Neural progenitor cell (in vitro differentiated cells): ENCODE data around the gene KDELR1. TPM values are rescaled to one million over a fixed set of nuclear protein-coding genes. Genes with fewer than 3 reads are reported as not detected.

Source experiments
- DNase-seq: peaks from one replicate; pipeline ENCODE4 v3.0.0-alpha.2; 2016; ENCODE audit warnings: low spot score
- H2AFZ ChIP-seq: fragments of 200-600 bp; sonication (generic); replicated peaks from 2 replicates; pipeline ENCODE4 v1.6.1; 2016; ENCODE audit warnings: antibody characterized with exemption
- H3F3A ChIP-seq: fragments of 200-600 bp; sonication (generic); 2 replicates; pipeline ENCODE4 v1.6.1; 2016; ENCODE audit warnings: antibody characterized with exemption, low read depth
- H3K27ac ChIP-seq: fragments of 200-600 bp; sonication (generic); 2 replicates; pipeline ENCODE4 v1.5.1; 2016; ENCODE audit warnings: mild to moderate bottlenecking
- H3K27me3 ChIP-seq: fragments of 200-600 bp; sonication (generic); 2 replicates; pipeline ENCODE4 v1.6.1; 2016; ENCODE audit warnings: mild to moderate bottlenecking, moderate library complexity
- H3K36me3 ChIP-seq: fragments of 200-600 bp; sonication (generic); 2 replicates; pipeline ENCODE4 v1.5.1; 2016
- H3K4me1 ChIP-seq: fragments of 200-600 bp; sonication (generic); 2 replicates; pipeline ENCODE4 v1.6.1; 2016; ENCODE audit warnings: mixed run types
- H3K4me2 ChIP-seq: fragments of 200-600 bp; sonication (generic); 2 replicates; pipeline ENCODE4 v1.6.1; 2016
- H3K4me3 ChIP-seq: fragments of 200-600 bp; sonication (generic); 2 replicates; pipeline ENCODE4 v1.5.1; 2016
- H3K79me2 ChIP-seq: fragments of 200-600 bp; sonication (generic); 2 replicates; pipeline ENCODE4 v1.6.1; 2016; ENCODE audit warnings: low read depth
- H3K9ac ChIP-seq: fragments of 200-600 bp; sonication (generic); 2 replicates; pipeline ENCODE4 v1.6.1; 2016
- H3K9me3 ChIP-seq: fragments of 200-600 bp; sonication (generic); 2 replicates; pipeline ENCODE4 v1.5.1; 2016; ENCODE audit warnings: low read depth
- H4K20me1 ChIP-seq: fragments of 200-600 bp; sonication (generic); 2 replicates; pipeline ENCODE4 v1.6.1; 2016; ENCODE audit warnings: low read depth
- H3K27ac Mint-ChIP-seq: 3 replicates; pipeline ENCODE4 v1.8.0; 2021; ENCODE audit warnings: mixed read lengths
- H3K27me3 Mint-ChIP-seq: 2 replicates; pipeline ENCODE4 v1.8.0; 2022; ENCODE audit warnings: low read depth, mild to moderate bottlenecking, inconsistent platforms, moderate library complexity, mixed read lengths; ENCODE audit not compliant: insufficient read depth
- H3K36me3 Mint-ChIP-seq: 3 replicates; pipeline ENCODE4 v1.8.0; 2021; ENCODE audit warnings: mixed read lengths
- H3K4me1 Mint-ChIP-seq: 3 replicates; pipeline ENCODE4 v1.8.0; 2021; ENCODE audit warnings: mixed read lengths
- H3K4me3 Mint-ChIP-seq: 3 replicates; pipeline ENCODE4 v1.8.0; 2021; ENCODE audit warnings: mild to moderate bottlenecking, moderate library complexity, mixed read lengths
- H3K9me3 Mint-ChIP-seq: 3 replicates; pipeline ENCODE4 v1.8.0; 2020; ENCODE audit warnings: mixed read lengths
- CTCF ChIP-seq: fragments of 200-600 bp; sonication (generic); IDR thresholded peaks from 2 replicates; pipeline ENCODE4 v1.5.1; 2017; ENCODE audit warnings: antibody characterized with exemption, mild to moderate bottlenecking
- EZH2 ChIP-seq: fragments of 200-600 bp; sonication (generic); IDR thresholded peaks from 2 replicates; pipeline ENCODE4 v1.6.1; 2017; ENCODE audit warnings: antibody characterized with exemption, mild to moderate bottlenecking, moderate library complexity
- EZH2phosphoT487 ChIP-seq: fragments of 200-600 bp; sonication (generic); IDR thresholded peaks from 2 replicates; pipeline ENCODE4 v1.6.1; 2017; ENCODE audit warnings: antibody characterized with exemption
- total RNA-seq: library from RNA; depleted of rRNA; stranded (reverse); fragments of >200 nt; gene quantifications from 2 replicates; pipeline ENCODE4 v1.2.3, GENCODE V29; 2015; ENCODE audit warnings: low replicate concordance

KDELR1 gene
- total RNA-seq, 1 donor from 2014 or later: 106 TPM

GRCh38 chr19:48341515-48342413 is 49.6 kb downstream of the KDELR1 start:
- H3K79me2 ChIP-seq: no peaks in the 10 kb centered on the region
- peaks cover 11% of the 10 kb centered on the region for H3K4me1 Mint-ChIP-seq
- no peaks in the 10 kb centered on the region for H3K9me3 Mint-ChIP-seq

GRCh38 chr19:48340995-48341394 is 50.4 kb downstream of the KDELR1 start:
- TF ChIP-seq EZH2phosphoT487: no peak
- TF ChIP-seq EZH2: no peak
- no peak for TF ChIP-seq CTCF
- H3K79me2 ChIP-seq: no peaks in the 10 kb centered on the region
- Mint-ChIP-seq H3K4me3 (no peak overlapping the region), H3K27ac (no peak overlapping the region), H3K4me1 (peaks cover 11% of the 10 kb centered on the region), H3K36me3 (no peaks in the 10 kb centered on the region), H3K27me3 (peaks cover 17% of the 10 kb centered on the region), H3K9me3 (no peaks in the 10 kb centered on the region)
- H3K9ac ChIP-seq: no peak overlapping the region
- no peak for DNase-seq
- H3K4me1 ChIP-seq: no peaks in the 10 kb centered on the region
- no peaks in the 10 kb centered on the region for H3K9me3 ChIP-seq
- H3K27me3 ChIP-seq: no peaks in the 10 kb centered on the region
- no peak overlapping the region for H3K4me2 ChIP-seq
- no peak overlapping the region for H3K27ac ChIP-seq
- H3F3A ChIP-seq: no peaks in the 10 kb centered on the region
- no peaks in the 10 kb centered on the region for H3K36me3 ChIP-seq
- no peak overlapping the region for H2AFZ ChIP-seq
- H3K4me3 ChIP-seq: no peak overlapping the region
- H4K20me1 ChIP-seq: no peaks in the 10 kb centered on the region

More at GRCh38 chr19:48341515-48342413, 49.6 kb downstream of the KDELR1 start:
- Histone ChIP-seq H3K27me3 (no peaks in the 10 kb centered on the region), H2AFZ (no peak overlapping the region), H4K20me1 (no peaks in the 10 kb centered on the region), H3K9ac (no peak overlapping the region), H3K4me1 (no peaks in the 10 kb centered on the region), H3K27ac (no peak overlapping the region), H3K36me3 (no peaks in the 10 kb centered on the region), H3F3A (no peaks in the 10 kb centered on the region), H3K9me3 (no peaks in the 10 kb centered on the region), H3K4me3 (no peak overlapping the region), H3K4me2 (no peak overlapping the region)
- DNase-seq: no peak
- Mint-ChIP-seq H3K4me3 (no peak overlapping the region), H3K27me3 (peaks cover 19% of the 10 kb centered on the region), H3K36me3 (no peaks in the 10 kb centered on the region), H3K27ac (no peak overlapping the region)
- TF ChIP-seq EZH2phosphoT487 (no peak), CTCF (no peak), EZH2 (no peak)

GRCh38 chr19:48338802-48339503 is 52.4 kb downstream of the KDELR1 start:
- H2AFZ ChIP-seq: no peak overlapping the region
- no peak for DNase-seq
- Mint-ChIP-seq H3K9me3 (no peaks in the 10 kb centered on the region), H3K4me3 (no peak overlapping the region), H3K27ac (no peak overlapping the region), H3K27me3 (peaks cover 15% of the 10 kb centered on the region), H3K36me3 (no peaks in the 10 kb centered on the region), H3K4me1 (peaks cover 13% of the 10 kb centered on the region)
- no peak overlapping the region for H3K27ac ChIP-seq
- H3K4me1 ChIP-seq: no peaks in the 10 kb centered on the region
- no peak overlapping the region for H3K4me3 ChIP-seq
- H3F3A ChIP-seq: peaks cover 5% of the 10 kb centered on the region
- TF ChIP-seq CTCF: no peak
- no peak for TF ChIP-seq EZH2
- no peak for TF ChIP-seq EZH2phosphoT487
- H4K20me1 ChIP-seq: no peaks in the 10 kb centered on the region
- peaks cover 10% of the 10 kb centered on the region for H3K27me3 ChIP-seq
- H3K79me2 ChIP-seq: no peaks in the 10 kb centered on the region
- H3K4me2 ChIP-seq: no peak overlapping the region
- no peaks in the 10 kb centered on the region for H3K36me3 ChIP-seq
- no peaks in the 10 kb centered on the region for H3K9me3 ChIP-seq
- no peak overlapping the region for H3K9ac ChIP-seq
